Measurements from ENCODE around the gene SPSB3.

SPSB3 gene

DNA sequence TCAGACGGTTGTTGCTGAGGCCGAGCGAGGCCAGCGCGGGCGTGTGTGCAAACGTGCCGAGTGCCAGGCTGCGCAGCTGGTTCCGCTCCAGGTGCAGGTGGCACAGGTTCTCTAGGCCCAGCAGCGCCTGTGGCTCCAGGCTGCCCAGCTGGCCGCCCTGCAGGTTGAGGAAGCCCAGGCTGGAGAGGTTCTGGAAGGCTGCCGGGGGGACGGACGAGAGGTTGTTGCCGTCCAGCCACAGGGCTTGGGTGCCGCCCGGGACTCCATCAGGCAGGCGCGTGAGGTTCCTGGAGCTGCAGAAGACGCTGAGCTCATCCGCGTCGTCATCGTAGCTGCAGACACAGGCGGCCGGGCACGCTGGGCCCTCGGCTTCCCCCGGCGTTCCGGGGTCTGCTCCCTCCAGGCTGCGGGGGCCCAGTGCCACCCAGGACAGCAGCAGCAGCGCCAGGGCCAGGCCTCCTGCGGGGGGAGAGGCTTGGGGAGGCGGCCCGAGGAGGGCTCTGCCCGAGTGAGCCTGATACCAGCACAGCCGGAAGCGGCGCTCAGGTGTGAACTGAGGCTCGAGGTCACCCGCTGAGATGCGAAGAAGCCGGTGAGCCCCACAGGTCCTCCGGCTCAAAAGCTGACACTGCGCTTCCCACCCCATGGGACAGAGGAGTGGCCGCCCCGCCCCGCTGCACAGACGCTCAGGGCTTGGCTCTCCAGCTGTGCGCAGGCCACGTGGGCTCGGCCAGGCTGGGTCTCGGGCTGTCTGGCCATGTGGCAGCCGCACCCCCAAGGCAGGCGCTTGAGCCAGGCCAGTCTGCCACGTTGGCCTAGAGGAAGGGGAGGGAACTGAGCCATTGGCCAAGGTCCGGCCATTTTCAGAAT lies 9.8 kb upstream of the SPSB3 start:
- Histone ChIP-seq H3K4me1 (ENCODE audit: control insufficient read depth, insufficient read depth, low read length) (no peaks in the 10 kb centered on the region), H3K4me3 (ENCODE audit: low read depth, low read length) (no peak overlapping the region), H3K9me3 (ENCODE audit: control insufficient read depth, insufficient read depth, low read length) (no peaks in the 10 kb centered on the region), H3K9ac (ENCODE audit: low read depth, low read length) (no peak overlapping the region), H3K27me3 (ENCODE audit: control insufficient read depth, insufficient read depth, low read length) (no peaks in the 10 kb centered on the region), H3K36me3 (ENCODE audit: control insufficient read depth, insufficient read depth, low read length) (peaks cover 35% of the 10 kb centered on the region)

DNA sequence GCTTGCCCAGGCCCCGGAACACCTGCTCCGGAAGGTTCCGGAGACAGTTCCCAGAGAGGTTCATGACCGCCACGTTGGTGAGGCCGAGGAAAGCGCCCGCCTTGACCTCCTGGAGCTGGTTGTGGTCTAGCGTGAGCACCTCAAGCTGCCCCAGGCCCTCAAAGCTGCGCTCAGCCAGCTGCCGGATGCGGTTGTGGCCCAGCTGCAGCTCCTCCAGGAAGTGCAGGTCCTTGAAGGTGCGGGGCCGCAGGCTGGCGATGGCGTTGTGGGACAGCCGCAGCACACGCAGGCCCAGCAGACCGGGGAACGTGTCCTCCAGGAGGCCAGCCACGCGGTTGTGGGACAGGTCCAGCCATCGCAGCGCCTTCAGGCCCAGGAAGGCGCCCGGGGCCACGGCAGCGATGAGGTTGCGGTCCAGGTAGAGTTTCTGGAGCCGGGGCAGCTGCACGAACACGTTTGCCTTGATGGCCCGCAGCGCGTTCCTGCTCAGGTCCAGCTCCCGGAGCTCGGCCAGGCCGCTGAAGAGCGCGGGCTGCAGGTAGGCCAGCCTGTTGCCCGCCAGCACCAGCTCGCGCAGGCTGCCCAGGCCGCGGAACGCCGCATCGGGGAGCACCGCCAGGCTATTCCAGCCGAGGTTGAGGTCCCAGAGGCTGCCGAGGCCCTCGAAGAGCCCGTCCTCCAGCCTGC lies 9.0 kb upstream of the SPSB3 start:
- peaks cover 41% of the 10 kb centered on the region for H3K36me3 ChIP-seq (ENCODE audit: control insufficient read depth, insufficient read depth, low read length)
- H3K9ac ChIP-seq (ENCODE audit: low read depth, low read length) = no peak overlapping the region
- no peaks in the 10 kb centered on the region for H3K9me3 ChIP-seq (ENCODE audit: control insufficient read depth, insufficient read depth, low read length)
- H3K4me3 ChIP-seq (ENCODE audit: low read depth, low read length) = no peak overlapping the region
- H3K4me1 ChIP-seq (ENCODE audit: control insufficient read depth, insufficient read depth, low read length) = no peaks in the 10 kb centered on the region
- H3K27me3 ChIP-seq (ENCODE audit: control insufficient read depth, insufficient read depth, low read length) = no peaks in the 10 kb centered on the region

DNA sequence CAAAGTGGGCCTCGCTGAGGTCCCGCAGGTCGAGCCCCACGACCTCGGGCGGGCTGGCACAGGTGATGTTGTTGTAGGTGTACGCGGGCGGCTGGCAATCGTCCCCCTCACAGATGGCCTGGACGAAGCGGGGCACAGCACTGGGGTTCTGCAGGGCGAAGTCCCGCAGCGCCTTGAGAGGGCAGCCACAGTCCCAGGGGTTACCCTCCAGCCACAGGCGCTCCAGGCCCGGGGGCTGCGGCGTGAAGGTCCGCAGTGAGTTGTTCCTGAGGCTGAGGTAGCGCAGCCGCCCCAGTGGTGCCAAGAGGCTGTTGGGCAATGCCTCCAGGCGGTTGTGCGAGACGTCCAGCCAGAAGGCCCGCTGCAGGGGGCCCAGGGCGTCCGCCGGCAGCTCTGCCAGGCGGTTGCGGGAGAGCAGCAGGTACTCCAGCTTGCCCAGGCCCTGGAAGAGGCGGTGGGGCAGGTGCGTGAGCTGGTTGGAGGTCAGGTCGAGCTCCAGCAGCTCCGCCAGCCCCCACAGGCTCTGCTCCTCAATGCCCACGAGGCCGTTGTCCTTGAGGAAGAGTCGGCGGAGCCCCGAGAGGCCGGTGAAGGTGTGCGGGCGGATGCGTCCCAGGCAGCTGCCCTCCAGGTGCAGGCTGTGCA lies 8.4 kb upstream of the SPSB3 start:
- Histone ChIP-seq H3K9ac (ENCODE audit: low read depth, low read length) (no peak overlapping the region), H3K36me3 (ENCODE audit: control insufficient read depth, insufficient read depth, low read length) (peaks cover 43% of the 10 kb centered on the region), H3K4me1 (ENCODE audit: control insufficient read depth, insufficient read depth, low read length) (no peaks in the 10 kb centered on the region), H3K4me3 (ENCODE audit: low read depth, low read length) (no peak overlapping the region), H3K27me3 (ENCODE audit: control insufficient read depth, insufficient read depth, low read length) (no peaks in the 10 kb centered on the region), H3K9me3 (ENCODE audit: control insufficient read depth, insufficient read depth, low read length) (no peaks in the 10 kb centered on the region)

- Histone ChIP-seq H3K4me3 (ENCODE audit: low read depth, low read length) (no peak overlapping the region), H3K4me1 (ENCODE audit: control insufficient read depth, insufficient read depth, low read length) (no peaks in the 10 kb centered on the region), H3K27me3 (ENCODE audit: control insufficient read depth, insufficient read depth, low read length) (no peaks in the 10 kb centered on the region), H3K36me3 (ENCODE audit: control insufficient read depth, insufficient read depth, low read length) (peaks cover 45% of the 10 kb centered on the region), H3K9ac (ENCODE audit: low read depth, low read length) (no peak overlapping the region), H3K9me3 (ENCODE audit: control insufficient read depth, insufficient read depth, low read length) (no peaks in the 10 kb centered on the region)
Measured at GRCh38 chr16:1790261-1790610, 7.9 kb upstream of the SPSB3 start.

- Histone ChIP-seq H3K9ac (ENCODE audit: low read depth, low read length) (no peak overlapping the region), H3K36me3 (ENCODE audit: control insufficient read depth, insufficient read depth, low read length) (peaks cover 47% of the 10 kb centered on the region), H3K4me3 (ENCODE audit: low read depth, low read length) (no peak overlapping the region), H3K4me1 (ENCODE audit: control insufficient read depth, insufficient read depth, low read length) (no peaks in the 10 kb centered on the region), H3K27me3 (ENCODE audit: control insufficient read depth, insufficient read depth, low read length) (no peaks in the 10 kb centered on the region), H3K9me3 (ENCODE audit: control insufficient read depth, insufficient read depth, low read length) (no peaks in the 10 kb centered on the region)
Measured at GRCh38 chr16:1789643-1790045, 7.3 kb upstream of the SPSB3 start.

GRCh38 chr16:1788708-1789100 lies 6.3 kb upstream of the SPSB3 start:
- no peak overlapping the region for H3K9ac ChIP-seq (ENCODE audit: low read depth, low read length)
- no peaks in the 10 kb centered on the region for H3K9me3 ChIP-seq (ENCODE audit: control insufficient read depth, insufficient read depth, low read length)
- H3K27me3 ChIP-seq (ENCODE audit: control insufficient read depth, insufficient read depth, low read length) = no peaks in the 10 kb centered on the region
- H3K4me1 ChIP-seq (ENCODE audit: control insufficient read depth, insufficient read depth, low read length) = no peaks in the 10 kb centered on the region
- H3K36me3 ChIP-seq (ENCODE audit: control insufficient read depth, insufficient read depth, low read length) = peaks cover 47% of the 10 kb centered on the region
- H3K4me3 ChIP-seq (ENCODE audit: low read depth, low read length) = no peak overlapping the region

- Histone ChIP-seq H3K36me3 (ENCODE audit: control insufficient read depth, insufficient read depth, low read length) (peaks cover 47% of the 10 kb centered on the region), H3K4me1 (ENCODE audit: control insufficient read depth, insufficient read depth, low read length) (no peaks in the 10 kb centered on the region), H3K9me3 (ENCODE audit: control insufficient read depth, insufficient read depth, low read length) (no peaks in the 10 kb centered on the region), H3K9ac (ENCODE audit: low read depth, low read length) (no peak overlapping the region), H3K27me3 (ENCODE audit: control insufficient read depth, insufficient read depth, low read length) (no peaks in the 10 kb centered on the region), H3K4me3 (ENCODE audit: low read depth, low read length) (no peak overlapping the region)
Measured at GRCh38 chr16:1788095-1788707, 5.8 kb upstream of the SPSB3 start.

- H3K4me3 ChIP-seq (ENCODE audit: low read depth, low read length) = no peak overlapping the region
- H3K9ac ChIP-seq (ENCODE audit: low read depth, low read length) = no peak overlapping the region
- H3K9me3 ChIP-seq (ENCODE audit: control insufficient read depth, insufficient read depth, low read length) = no peaks in the 10 kb centered on the region
- no peaks in the 10 kb centered on the region for H3K4me1 ChIP-seq (ENCODE audit: control insufficient read depth, insufficient read depth, low read length)
- H3K36me3 ChIP-seq (ENCODE audit: control insufficient read depth, insufficient read depth, low read length) = peaks cover 44% of the 10 kb centered on the region
- H3K27me3 ChIP-seq (ENCODE audit: control insufficient read depth, insufficient read depth, low read length) = no peaks in the 10 kb centered on the region
Measured at GRCh38 chr16:1787322-1788094, 5.1 kb upstream of the SPSB3 start.

- Histone ChIP-seq H3K9me3 (ENCODE audit: control insufficient read depth, insufficient read depth, low read length) (no peaks in the 10 kb centered on the region), H3K4me1 (ENCODE audit: control insufficient read depth, insufficient read depth, low read length) (no peaks in the 10 kb centered on the region), H3K36me3 (ENCODE audit: control insufficient read depth, insufficient read depth, low read length) (peaks cover 44% of the 10 kb centered on the region), H3K9ac (ENCODE audit: low read depth, low read length) (no peak overlapping the region), H3K27me3 (ENCODE audit: control insufficient read depth, insufficient read depth, low read length) (no peaks in the 10 kb centered on the region), H3K4me3 (ENCODE audit: low read depth, low read length) (no peak overlapping the region)
Measured at GRCh38 chr16:1787056-1787321, 4.6 kb upstream of the SPSB3 start.

DNA sequence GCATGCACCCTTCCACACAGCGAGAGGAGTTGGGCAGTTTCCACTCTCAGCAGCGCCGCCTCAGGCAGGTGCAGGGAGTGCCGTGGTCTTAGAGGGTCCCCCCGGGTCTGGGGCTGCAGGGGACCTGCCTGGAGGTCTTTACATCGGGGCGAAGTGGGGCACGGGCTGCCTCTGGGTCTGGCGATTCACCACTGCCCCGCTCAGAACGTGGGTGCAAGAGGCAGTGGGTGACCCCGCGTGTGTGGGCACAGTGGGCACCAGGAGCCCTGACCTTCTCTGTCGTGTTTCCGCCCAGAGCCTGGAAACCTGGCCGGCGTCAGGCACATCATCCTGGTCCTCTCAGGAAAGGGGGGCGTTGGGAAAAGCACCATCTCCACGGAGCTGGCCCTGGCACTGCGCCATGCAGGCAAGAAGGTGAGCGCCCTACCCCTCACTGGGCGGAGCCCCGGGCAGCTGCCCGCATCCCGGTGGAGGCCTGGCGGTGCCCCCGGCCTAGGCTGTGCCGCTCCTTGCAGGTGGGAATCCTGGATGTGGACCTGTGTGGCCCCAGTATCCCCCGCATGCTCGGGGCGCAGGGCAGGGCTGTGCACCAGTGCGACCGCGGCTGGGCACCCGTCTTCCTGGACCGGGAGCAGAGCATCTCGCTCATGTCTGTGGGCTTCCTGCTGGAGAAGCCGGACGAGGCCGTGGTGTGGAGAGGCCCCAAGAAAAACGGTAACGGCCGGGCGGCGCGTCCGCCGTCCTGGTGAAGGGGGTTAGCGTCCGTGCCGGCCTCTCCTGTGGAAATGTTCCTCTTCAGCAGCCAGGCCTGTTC lies 4.1 kb upstream of the SPSB3 start:
- Histone ChIP-seq H3K4me1 (ENCODE audit: control insufficient read depth, insufficient read depth, low read length) (no peaks in the 10 kb centered on the region), H3K9me3 (ENCODE audit: control insufficient read depth, insufficient read depth, low read length) (no peaks in the 10 kb centered on the region), H3K4me3 (ENCODE audit: low read depth, low read length) (no peak overlapping the region), H3K27me3 (ENCODE audit: control insufficient read depth, insufficient read depth, low read length) (no peaks in the 10 kb centered on the region), H3K36me3 (ENCODE audit: control insufficient read depth, insufficient read depth, low read length) (peaks cover 44% of the 10 kb centered on the region), H3K9ac (ENCODE audit: low read depth, low read length) (no peak overlapping the region)

DNA sequence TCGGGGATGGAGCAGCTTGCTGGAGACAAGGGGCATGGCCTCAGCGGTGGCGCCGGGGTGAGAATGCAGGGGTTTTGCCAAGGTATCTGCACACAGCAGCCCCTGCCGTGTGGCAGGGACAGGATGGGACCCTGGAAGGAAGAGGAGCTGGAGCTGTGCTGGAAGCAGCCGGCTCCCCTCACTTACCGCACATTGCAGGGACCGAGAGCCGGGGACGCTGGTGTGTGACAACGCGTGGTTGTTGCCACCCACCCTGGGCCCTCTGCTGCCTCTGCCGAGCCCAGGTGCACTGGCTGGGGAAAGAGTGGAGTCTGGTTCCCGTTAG lies 3.4 kb upstream of the SPSB3 start:
- Histone ChIP-seq H3K4me1 (ENCODE audit: control insufficient read depth, insufficient read depth, low read length) (no peaks in the 10 kb centered on the region), H3K9me3 (ENCODE audit: control insufficient read depth, insufficient read depth, low read length) (no peaks in the 10 kb centered on the region), H3K9ac (ENCODE audit: low read depth, low read length) (no peak overlapping the region), H3K4me3 (ENCODE audit: low read depth, low read length) (no peak overlapping the region), H3K27me3 (ENCODE audit: control insufficient read depth, insufficient read depth, low read length) (no peaks in the 10 kb centered on the region), H3K36me3 (ENCODE audit: control insufficient read depth, insufficient read depth, low read length) (peaks cover 38% of the 10 kb centered on the region)

All from iPS-15b (cell line).